ENCODE measurements around the gene CEP295NL. TPM values are rescaled to one million over a fixed set of nuclear protein-coding genes. Genes with fewer than 3 reads are reported as not detected.
A peak's percentile ranks its signal among the peaks of the same experiment; 100 is the strongest.

The CEP295NL gene
- polyA plus RNA-seq, 2 of the 4 experiments (the other 2 are of a cell fraction) = 0.10 to 0.13 TPM

DNA sequence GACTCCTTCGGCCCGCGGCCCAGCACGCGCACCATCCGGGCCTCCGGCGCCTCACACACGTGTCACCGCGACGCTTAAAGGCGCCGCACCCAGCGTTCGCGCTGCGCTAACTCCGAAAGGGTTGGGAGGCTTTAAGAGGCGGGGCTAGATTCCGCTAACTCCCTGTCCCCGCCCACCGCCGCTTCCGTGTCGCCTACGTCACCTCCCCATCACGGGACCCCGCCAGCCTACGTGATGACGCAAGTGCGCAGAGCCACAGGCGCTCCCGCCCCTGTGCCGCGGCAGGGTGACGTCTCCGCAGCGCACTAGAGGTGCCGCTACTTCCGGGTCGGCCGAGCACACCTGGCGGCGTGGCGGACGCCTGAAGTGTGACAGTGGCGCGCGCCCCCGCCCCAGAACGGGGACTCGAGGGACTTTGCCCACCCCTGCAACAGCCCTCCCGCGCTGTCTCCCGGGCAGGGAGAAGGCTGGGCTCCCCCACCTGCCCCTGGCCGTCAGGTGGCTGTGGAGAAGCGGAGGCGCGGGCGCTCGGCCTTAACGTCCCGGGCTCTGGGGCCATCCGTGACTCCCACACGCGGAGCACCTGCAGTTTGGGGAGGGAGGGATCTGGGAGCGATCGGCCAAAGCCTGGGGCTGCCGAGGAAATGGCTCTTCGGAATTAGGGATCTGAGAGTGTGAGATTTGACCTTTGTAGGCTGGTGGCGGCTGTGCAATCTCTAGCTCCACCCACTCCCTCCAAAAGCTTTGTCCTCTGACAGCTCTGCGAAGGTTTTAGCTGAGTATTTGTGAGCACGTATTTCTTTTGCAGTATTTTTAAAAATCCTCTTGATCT is 62.0 kb downstream of the CEP295NL start, which contains the start of gene USP36 (continued):
- 0 out of 2 replicates have a peak, but pooled peaks have one; percentile 49 for TF ChIP-seq RARB (CRISPR knock-in tag; IDR thresholded peaks at IDR 0.05)
- TF ChIP-seq, protein P1, sequence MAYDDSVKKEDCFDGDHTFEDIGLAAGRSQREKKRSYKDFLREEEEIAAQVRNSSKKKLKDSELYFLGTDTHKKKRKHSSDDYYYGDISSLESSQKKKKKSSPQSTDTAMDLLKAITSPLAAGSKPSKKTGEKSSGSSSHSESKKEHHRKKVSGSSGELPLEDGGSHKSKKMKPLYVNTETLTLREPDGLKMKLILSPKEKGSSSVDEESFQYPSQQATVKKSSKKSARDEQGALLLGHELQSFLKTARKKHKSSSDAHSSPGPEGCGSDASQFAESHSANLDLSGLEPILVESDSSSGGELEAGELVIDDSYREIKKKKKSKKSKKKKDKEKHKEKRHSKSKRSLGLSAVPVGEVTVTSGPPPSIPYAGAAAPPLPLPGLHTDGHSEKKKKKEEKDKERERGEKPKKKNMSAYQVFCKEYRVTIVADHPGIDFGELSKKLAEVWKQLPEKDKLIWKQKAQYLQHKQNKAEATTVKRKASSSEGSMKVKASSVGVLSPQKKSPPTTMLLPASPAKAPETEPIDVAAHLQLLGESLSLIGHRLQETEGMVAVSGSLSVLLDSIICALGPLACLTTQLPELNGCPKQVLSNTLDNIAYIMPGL (CRISPR knock-in tag; IDR thresholded peaks at IDR 0.05; ENCODE audit: borderline replicate concordance) = no peak; the same call in 1 of the 2 replicates
- TF ChIP-seq HOXB5 (CRISPR knock-in tag; IDR thresholded peaks at IDR 0.05) = peak; percentile 84
- TF ChIP-seq JUNB (IDR thresholded peaks at IDR 0.05) = no peak
- TF ChIP-seq RFX5 (IDR thresholded peaks at IDR 0.05) = peak; percentile 52; the same call in 1 of the 2 replicates
- TF ChIP-seq KDM1A (IDR thresholded peaks at IDR 0.05; ENCODE audit: low read depth) = no peak
- TF ChIP-seq, protein P2, sequence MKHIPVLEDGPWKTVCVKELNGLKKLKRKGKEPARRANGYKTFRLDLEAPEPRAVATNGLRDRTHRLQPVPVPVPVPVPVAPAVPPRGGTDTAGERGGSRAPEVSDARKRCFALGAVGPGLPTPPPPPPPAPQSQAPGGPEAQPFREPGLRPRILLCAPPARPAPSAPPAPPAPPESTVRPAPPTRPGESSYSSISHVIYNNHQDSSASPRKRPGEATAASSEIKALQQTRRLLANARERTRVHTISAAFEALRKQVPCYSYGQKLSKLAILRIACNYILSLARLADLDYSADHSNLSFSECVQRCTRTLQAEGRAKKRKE (CRISPR knock-in tag; IDR thresholded peaks at IDR 0.05; ENCODE audit: low read depth) = peak; percentile 41; the same call in 1 of the 2 replicates
- TF ChIP-seq NPAS2 (CRISPR knock-in tag; IDR thresholded peaks at IDR 0.05; ENCODE audit: borderline replicate concordance) = no peak
- no peak for TF ChIP-seq CBX8 (IDR thresholded peaks at IDR 0.05)
- TF ChIP-seq HDAC2 (IDR thresholded peaks at IDR 0.05) = no peak
- peak; percentile 63; the same call in 1 of the 2 replicates for TF ChIP-seq TP53 (CRISPR knock-in tag; IDR thresholded peaks at IDR 0.05)
- TF ChIP-seq MYC (IDR thresholded peaks at IDR 0.05; ENCODE audit: borderline replicate concordance, low read length) = peak; percentile 96
- TF ChIP-seq POLR2AphosphoS2 (conservative IDR thresholded peaks at IDR 0.05; ENCODE audit: low read length) = no peak
- TF ChIP-seq, protein P3, sequence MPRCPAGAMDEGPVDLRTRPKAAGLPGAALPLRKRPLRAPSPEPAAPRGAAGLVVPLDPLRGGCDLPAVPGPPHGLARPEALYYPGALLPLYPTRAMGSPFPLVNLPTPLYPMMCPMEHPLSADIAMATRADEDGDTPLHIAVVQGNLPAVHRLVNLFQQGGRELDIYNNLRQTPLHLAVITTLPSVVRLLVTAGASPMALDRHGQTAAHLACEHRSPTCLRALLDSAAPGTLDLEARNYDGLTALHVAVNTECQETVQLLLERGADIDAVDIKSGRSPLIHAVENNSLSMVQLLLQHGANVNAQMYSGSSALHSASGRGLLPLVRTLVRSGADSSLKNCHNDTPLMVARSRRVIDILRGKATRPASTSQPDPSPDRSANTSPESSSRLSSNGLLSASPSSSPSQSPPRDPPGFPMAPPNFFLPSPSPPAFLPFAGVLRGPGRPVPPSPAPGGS (IDR thresholded peaks at IDR 0.05) = peak; percentile 86; the same call in 2 of the 3 replicates
- TF ChIP-seq MAZ (IDR thresholded peaks at IDR 0.05; ENCODE audit: borderline replicate concordance, low read depth, low read length) = no peak; the same call in none of the 2 replicates
- 0 out of 2 replicates have a peak, but pooled peaks have one; percentile 38 for TF ChIP-seq RNF2 (IDR thresholded peaks at IDR 0.05; ENCODE audit: borderline replicate concordance, low read depth)
- TF ChIP-seq, protein P4, sequence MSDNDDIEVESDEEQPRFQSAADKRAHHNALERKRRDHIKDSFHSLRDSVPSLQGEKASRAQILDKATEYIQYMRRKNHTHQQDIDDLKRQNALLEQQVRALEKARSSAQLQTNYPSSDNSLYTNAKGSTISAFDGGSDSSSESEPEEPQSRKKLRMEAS (IDR thresholded peaks at IDR 0.05) = peak; percentile 100
- TF ChIP-seq FOSL2 (IDR thresholded peaks at IDR 0.05) = no peak
- TF ChIP-seq FOSL2 (CRISPR knock-in tag; IDR thresholded peaks at IDR 0.05) = peak; percentile 85
- TF ChIP-seq CHD4 (IDR thresholded peaks at IDR 0.05; ENCODE audit: borderline replicate concordance) = no peak
- TF ChIP-seq CBX2 (IDR thresholded peaks at IDR 0.05; ENCODE audit: borderline replicate concordance, low read depth) = no peak
- no peak for TF ChIP-seq ZC3H11A (IDR thresholded peaks at IDR 0.05)
- peak; percentile 92 for TF ChIP-seq BHLHE40 (IDR thresholded peaks at IDR 0.05; ENCODE audit: low read depth, low read length)
- TF ChIP-seq JUN (IDR thresholded peaks at IDR 0.05) = peak; percentile 76 to 98; a peak in 4 of 5 replicates
- no peak for TF ChIP-seq EHMT2 (IDR thresholded peaks at IDR 0.05; ENCODE audit: low read depth)
- TF ChIP-seq ZFP36 (IDR thresholded peaks at IDR 0.05; ENCODE audit: borderline replicate concordance, partially characterized antibody) = no peak
- TF ChIP-seq RCOR1 (IDR thresholded peaks at IDR 0.05; ENCODE audit: low read depth, low read length) = 0 out of 2 replicates have a peak, but pooled peaks have one; percentile 8

Other genes with a start within 250 kb of the CEP295NL start
- gene CYTH1, start 120.9 kb downstream of the CEP295NL start, polyA plus RNA-seq (2011; rRNA removed) = 36.0 and 38.5 TPM in 2 replicates
- 45.9 to 54.3 TPM (median 46.2 TPM) in 3 replicates for gene CYTH1, start 120.9 kb downstream of the CEP295NL start, polyA plus RNA-seq (2017; fragmentation: RNase III; extraction: RNeasy Plus Mini Kit Qiagen cat#74134 plus additional on column Dnase treatment)
- gene USP36, start 62.4 kb downstream of the CEP295NL start, polyA plus RNA-seq (2011; rRNA removed) = 49.0 and 59.0 TPM in 2 replicates
- gene USP36, start 62.4 kb downstream of the CEP295NL start, polyA plus RNA-seq (2017; fragmentation: RNase III; extraction: RNeasy Plus Mini Kit Qiagen cat#74134 plus additional on column Dnase treatment) = 40.7 to 43.8 TPM (median 41.1 TPM) in 3 replicates
- gene TIMP2, start 22.2 kb upstream of the CEP295NL start, polyA plus RNA-seq (2011; rRNA removed) = 68.1 and 77.8 TPM in 2 replicates
- gene TIMP2, start 22.2 kb upstream of the CEP295NL start, polyA plus RNA-seq (2017; fragmentation: RNase III; extraction: RNeasy Plus Mini Kit Qiagen cat#74134 plus additional on column Dnase treatment) = 140 to 170 TPM (median 166 TPM) in 3 replicates
- gene LGALS3BP, start 76.7 kb upstream of the CEP295NL start, polyA plus RNA-seq (2011; rRNA removed) = 28.3 and 32.3 TPM in 2 replicates
- gene LGALS3BP, start 76.7 kb upstream of the CEP295NL start, polyA plus RNA-seq (2017; fragmentation: RNase III; extraction: RNeasy Plus Mini Kit Qiagen cat#74134 plus additional on column Dnase treatment) = 59.5 to 66.1 TPM (median 60.0 TPM) in 3 replicates
- gene CANT1, start 106.6 kb upstream of the CEP295NL start, polyA plus RNA-seq (2011; rRNA removed) = 65.5 and 70.0 TPM in 2 replicates
- gene CANT1, start 106.6 kb upstream of the CEP295NL start, polyA plus RNA-seq (2017; fragmentation: RNase III; extraction: RNeasy Plus Mini Kit Qiagen cat#74134 plus additional on column Dnase treatment) = 63.4 to 67.6 TPM (median 66.8 TPM) in 3 replicates
- gene C1QTNF1, start 121.0 kb upstream of the CEP295NL start, polyA plus RNA-seq (2011; rRNA removed) = 10.2 and 13.2 TPM in 2 replicates
- gene C1QTNF1, start 121.0 kb upstream of the CEP295NL start, polyA plus RNA-seq (2017; fragmentation: RNase III; extraction: RNeasy Plus Mini Kit Qiagen cat#74134 plus additional on column Dnase treatment) = 26.1 to 27.8 TPM (median 27.3 TPM) in 3 replicates
- 11.5 and 13.4 TPM in 2 replicates for gene ENGASE, start 171.6 kb upstream of the CEP295NL start, polyA plus RNA-seq (2011; rRNA removed)
- gene ENGASE, start 171.6 kb upstream of the CEP295NL start, polyA plus RNA-seq (2017; fragmentation: RNase III; extraction: RNeasy Plus Mini Kit Qiagen cat#74134 plus additional on column Dnase treatment) = 33.8 to 41.7 TPM (median 38.0 TPM) in 3 replicates

Measured in A549 (cell line).